ENCODE measurements around the gene TTC3.
A peak's percentile ranks its signal among the peaks of the same experiment; 100 is the strongest.
"Not testable (repeated sequence)": the region's sequence is repeated elsewhere in the genome, so short reads cannot be mapped to it uniquely, and the experiment has no call there.

TTC3 gene, protein sequence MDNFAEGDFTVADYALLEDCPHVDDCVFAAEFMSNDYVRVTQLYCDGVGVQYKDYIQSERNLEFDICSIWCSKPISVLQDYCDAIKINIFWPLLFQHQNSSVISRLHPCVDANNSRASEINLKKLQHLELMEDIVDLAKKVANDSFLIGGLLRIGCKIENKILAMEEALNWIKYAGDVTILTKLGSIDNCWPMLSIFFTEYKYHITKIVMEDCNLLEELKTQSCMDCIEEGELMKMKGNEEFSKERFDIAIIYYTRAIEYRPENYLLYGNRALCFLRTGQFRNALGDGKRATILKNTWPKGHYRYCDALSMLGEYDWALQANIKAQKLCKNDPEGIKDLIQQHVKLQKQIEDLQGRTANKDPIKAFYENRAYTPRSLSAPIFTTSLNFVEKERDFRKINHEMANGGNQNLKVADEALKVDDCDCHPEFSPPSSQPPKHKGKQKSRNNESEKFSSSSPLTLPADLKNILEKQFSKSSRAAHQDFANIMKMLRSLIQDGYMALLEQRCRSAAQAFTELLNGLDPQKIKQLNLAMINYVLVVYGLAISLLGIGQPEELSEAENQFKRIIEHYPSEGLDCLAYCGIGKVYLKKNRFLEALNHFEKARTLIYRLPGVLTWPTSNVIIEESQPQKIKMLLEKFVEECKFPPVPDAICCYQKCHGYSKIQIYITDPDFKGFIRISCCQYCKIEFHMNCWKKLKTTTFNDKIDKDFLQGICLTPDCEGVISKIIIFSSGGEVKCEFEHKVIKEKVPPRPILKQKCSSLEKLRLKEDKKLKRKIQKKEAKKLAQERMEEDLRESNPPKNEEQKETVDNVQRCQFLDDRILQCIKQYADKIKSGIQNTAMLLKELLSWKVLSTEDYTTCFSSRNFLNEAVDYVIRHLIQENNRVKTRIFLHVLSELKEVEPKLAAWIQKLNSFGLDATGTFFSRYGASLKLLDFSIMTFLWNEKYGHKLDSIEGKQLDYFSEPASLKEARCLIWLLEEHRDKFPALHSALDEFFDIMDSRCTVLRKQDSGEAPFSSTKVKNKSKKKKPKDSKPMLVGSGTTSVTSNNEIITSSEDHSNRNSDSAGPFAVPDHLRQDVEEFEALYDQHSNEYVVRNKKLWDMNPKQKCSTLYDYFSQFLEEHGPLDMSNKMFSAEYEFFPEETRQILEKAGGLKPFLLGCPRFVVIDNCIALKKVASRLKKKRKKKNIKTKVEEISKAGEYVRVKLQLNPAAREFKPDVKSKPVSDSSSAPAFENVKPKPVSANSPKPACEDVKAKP (N-terminal part only)

GRCh38 chr21:37072988-37073416 lies at the start of gene TTC3, which contains the start of gene PIGP:
Gene TTC3 (plus strand): TSS chr21:37073254. CDS start chr21:37087258, 14,004 bp downstream.
Gene PIGP (minus strand): TSS chr21:37073071. CDS start chr21:37072515, 556 bp downstream.
- peak; percentile 94 to 96 for DNase-seq

GRCh38 chr21:37026499-37026898 lies 46.6 kb upstream of the TTC3 start:
- no peak for DNase-seq

- no peak for DNase-seq
Observed at GRCh38 chr21:37028570-37028969, 44.5 kb upstream of the TTC3 start.

DNA sequence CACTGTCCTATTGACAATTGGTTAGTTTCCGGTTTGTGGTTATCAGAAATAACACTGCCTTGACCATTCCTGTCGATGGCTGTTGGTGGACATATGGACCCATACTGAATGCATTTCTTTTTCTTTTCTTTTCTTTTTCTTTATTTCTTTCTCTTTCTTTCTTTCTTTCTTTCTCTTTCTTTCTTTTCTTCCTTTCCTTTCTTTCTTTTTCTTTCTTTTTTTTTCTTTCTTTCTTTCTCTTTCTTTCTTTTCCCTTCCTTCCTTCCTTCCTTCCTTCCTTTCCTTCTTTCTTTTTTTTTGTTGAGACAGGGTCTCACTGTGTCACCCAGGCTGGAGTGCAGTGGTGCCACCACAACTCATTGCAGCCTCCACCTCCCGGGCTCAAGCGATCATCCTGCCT lies 42.2 kb upstream of the TTC3 start:
- DNase-seq: no peak

DNA sequence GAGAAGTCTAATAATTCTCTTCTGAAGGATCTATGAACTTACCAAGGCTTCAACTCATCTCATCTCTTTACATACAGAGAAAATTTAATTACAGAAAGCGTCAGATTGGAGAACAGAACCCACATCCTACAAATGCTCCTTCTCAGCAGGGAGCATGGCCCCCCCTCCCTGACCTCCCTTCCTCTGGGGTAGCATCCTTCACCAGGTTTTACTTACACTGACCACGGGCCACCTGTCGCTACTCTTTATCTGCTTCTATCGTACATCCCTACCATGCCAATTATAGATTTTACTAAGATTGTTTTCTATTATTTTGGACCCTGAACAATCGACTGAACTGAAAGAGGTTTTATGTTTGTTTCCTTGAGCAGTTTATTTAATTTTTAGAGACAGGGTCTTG lies 40.8 kb upstream of the TTC3 start:
- DNase-seq: no peak

DNA sequence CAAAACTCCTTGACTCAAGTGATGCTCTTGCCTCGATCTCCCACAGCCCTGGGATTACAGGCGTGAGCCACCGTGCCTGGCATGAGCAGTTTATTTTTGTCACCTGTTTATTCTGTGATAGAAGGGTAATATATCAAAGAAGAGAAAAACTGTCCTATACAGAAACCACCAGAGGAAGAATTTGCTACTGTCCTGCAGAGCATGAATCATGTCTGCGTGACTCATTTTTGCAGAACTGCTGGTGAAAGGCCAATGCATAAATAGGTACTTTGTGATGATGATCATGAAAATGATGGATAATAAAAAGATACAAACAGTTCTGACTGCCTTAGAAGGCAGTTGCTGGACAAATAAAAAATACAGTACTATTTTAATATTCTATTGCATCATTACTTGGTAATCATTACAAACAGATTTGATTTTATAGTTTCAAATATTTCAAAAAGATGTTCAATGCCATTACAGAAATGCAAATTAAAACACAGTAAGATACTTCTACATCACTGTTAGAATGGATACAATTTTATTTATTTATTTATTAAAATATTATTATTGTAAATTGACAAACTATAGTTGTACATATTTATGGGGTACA lies 40.1 kb upstream of the TTC3 start:
- no peak for DNase-seq

- not testable (repeated sequence) for DNase-seq
Observed at GRCh38 chr21:37034394-37034793, 38.7 kb upstream of the TTC3 start.

DNA sequence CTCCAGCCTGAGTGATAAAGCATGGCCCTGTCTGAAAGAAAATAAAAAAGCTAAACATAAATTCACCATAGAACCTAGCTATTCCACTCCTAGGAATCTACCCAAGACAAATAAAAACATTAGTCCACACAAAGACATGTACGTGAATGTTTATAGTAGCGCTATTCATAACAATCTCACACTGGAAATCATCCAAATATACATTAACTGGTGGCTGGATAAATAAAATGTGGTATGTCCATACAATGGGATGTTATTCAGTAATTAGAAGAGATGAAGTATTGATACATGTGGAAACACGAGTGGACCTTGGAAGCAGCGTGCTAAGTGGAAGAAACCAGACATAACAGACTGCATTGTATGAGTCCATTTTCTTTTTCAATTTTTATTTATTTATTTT lies 36.9 kb upstream of the TTC3 start:
- no peak for DNase-seq

GRCh38 chr21:37039411-37040075 lies 33.5 kb upstream of the TTC3 start:
- no peak for DNase-seq

- DNase-seq: no peak
Observed at GRCh38 chr21:37040212-37040611, 32.8 kb upstream of the TTC3 start.

- no peak for DNase-seq
Observed at GRCh38 chr21:37041706-37042271, 31.3 kb upstream of the TTC3 start.

- DNase-seq: no peak
Observed at GRCh38 chr21:37043818-37044217, 29.2 kb upstream of the TTC3 start.

GRCh38 chr21:37044643-37045042 lies 28.4 kb upstream of the TTC3 start:
- DNase-seq: no peak

DNA sequence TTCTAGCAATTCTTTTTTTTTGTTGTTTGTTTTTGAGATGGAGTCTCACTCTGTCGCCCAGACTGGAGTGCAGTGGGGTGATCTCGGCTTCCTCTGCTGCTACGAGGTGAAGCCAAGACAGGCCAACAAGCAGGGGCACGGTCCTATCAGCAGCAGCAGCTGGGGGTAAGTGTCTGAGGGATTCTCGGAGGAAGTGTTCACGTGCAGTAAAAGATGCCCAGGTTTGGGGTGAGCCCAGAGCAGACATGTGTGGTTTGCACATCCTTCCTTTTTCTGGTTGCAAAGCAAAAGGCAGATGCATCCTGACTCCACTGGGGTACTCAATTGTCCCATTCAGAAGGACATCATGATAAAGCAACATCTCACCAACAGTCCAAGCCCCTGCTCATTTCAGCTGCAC lies 27.9 kb upstream of the TTC3 start:
- no peak for DNase-seq

GRCh38 chr21:37045556-37045955 lies 27.5 kb upstream of the TTC3 start:
- no peak for DNase-seq

GRCh38 chr21:37047079-37047478 lies 26.0 kb upstream of the TTC3 start:
- no peak for DNase-seq

DNA sequence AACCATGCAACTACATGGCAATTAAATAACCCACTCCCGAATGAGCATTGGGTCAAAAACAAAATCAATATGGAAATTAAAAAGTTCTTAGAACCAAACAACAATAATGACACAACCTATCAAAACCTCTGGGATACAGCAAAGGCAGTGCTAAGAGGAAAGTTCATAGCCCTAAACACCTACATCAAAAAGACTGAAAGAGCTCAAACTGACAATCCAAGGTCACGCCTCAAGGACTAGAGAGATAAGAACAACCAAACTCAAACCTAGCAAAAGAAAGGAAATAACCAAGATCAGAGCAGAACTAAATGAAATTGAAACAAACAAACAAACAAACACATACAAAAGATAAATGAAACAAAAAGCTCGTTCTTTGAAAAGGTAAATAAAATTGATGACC lies 23.3 kb upstream of the TTC3 start:
- DNase-seq: not testable (repeated sequence)

GRCh38 chr21:37055271-37055855 lies 17.7 kb upstream of the TTC3 start:
- no peak for DNase-seq

GRCh38 chr21:37057614-37058013 lies 15.4 kb upstream of the TTC3 start:
- no peak for DNase-seq

DNA sequence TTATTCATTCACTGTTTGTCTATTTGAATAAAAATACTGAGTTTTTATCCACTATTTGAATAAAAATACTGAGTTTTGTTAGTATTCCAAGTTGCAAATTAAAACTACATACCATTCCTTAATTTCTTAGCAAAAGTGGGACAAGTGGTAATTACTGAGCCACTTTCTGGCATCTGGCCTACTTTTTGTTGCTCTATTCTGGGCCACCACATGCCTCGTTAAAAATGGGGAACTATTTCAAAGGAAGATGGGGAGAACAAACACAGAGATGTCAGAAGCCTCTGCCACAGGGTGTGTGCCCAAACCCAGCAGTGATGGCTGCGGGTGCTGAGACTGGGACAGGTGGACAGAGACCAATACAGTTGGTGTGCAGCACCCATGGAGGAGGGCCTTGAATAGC lies 14.8 kb upstream of the TTC3 start:
- no peak for DNase-seq

- DNase-seq: no peak
Observed at GRCh38 chr21:37059181-37059580, 13.9 kb upstream of the TTC3 start.
